CD14-positive monocyte (primary cell): Measurements from ENCODE around the gene SLC43A3. TPM values are rescaled to one million over a fixed set of nuclear protein-coding genes. Genes with fewer than 3 reads are reported as not detected.

Source experiments
- DNase-seq, 3 donors: peaks; one replicate each; pipeline ENCODE4 v3.0.0-alpha.2; 2011 to 2022
- H2AFZ ChIP-seq: 2 replicates; pipeline ENCODE4 v1.6.0; 2012; ENCODE audit warnings: mild to moderate bottlenecking, low read depth, low read length, inconsistent platforms; ENCODE audit not compliant: insufficient read depth, poor library complexity, severe bottlenecking
- H3K27ac ChIP-seq, 2 donors: 1 replicate in 1 of 2; 2 replicates in 1 of 2; pipeline ENCODE4 v1.5.1; 2012 to 2013; ENCODE audit warnings: low read length in 2 of 2, control low read depth in 1 of 2, inconsistent platforms in 1 of 2, low read depth in 1 of 2, mild to moderate bottlenecking in 1 of 2
- H3K27me3 ChIP-seq, 2 donors: one replicate each; pipeline versions ENCODE4 v1.6.0 to v1.6.1; 2011 to 2013; ENCODE audit warnings: low read length in 2 of 2; ENCODE audit not compliant: control insufficient read depth in 2 of 2, insufficient read depth in 2 of 2
- H3K36me3 ChIP-seq, 2 donors: replicated peaks in 1 of 2; 1 replicate in 1 of 2; 2 replicates in 1 of 2; pipeline versions ENCODE4 v1.5.1 to v1.6.1; 2012 to 2013; ENCODE audit warnings: low read length in 2 of 2, control low read depth in 1 of 2, inconsistent platforms in 1 of 2, mild to moderate bottlenecking in 1 of 2; ENCODE audit not compliant: insufficient read depth in 2 of 2, control insufficient read depth in 1 of 2
- H3K4me1 ChIP-seq, 2 donors: 1 replicate in 1 of 2; 2 replicates in 1 of 2; pipeline versions ENCODE4 v1.5.1 to v1.6.1; 2012 to 2013; ENCODE audit warnings: low read length in 2 of 2, control low read depth in 1 of 2, inconsistent platforms in 1 of 2, mild to moderate bottlenecking in 1 of 2, moderate library complexity in 1 of 2; ENCODE audit not compliant: insufficient read depth in 2 of 2, control insufficient read depth in 1 of 2
- H3K4me2 ChIP-seq: replicated peaks from 2 replicates; pipeline ENCODE3; 2012; ENCODE audit warnings: low read length, moderate library complexity, mild to moderate bottlenecking; ENCODE audit not compliant: poor library complexity, severe bottlenecking; ENCODE audit errors: extremely low read depth
- H3K4me3 ChIP-seq, 3 experiments: fragments of 200-600 bp in 1 of 3; sonication (generic) in 1 of 3; replicated peaks in 1 of 3; 1 replicate in 2 of 3; 2 replicates in 1 of 3; pipeline ENCODE4 v1.5.1; 2011 to 2013; ENCODE audit warnings: low read length in 3 of 3, mild to moderate bottlenecking in 3 of 3, control low read depth in 2 of 3, low read depth in 2 of 3, inconsistent platforms in 1 of 3, moderate library complexity in 1 of 3
- H3K79me2 ChIP-seq: 2 replicates; pipeline ENCODE4 v1.6.0; 2012; ENCODE audit warnings: mild to moderate bottlenecking, control low read depth, inconsistent platforms, low read length, moderate library complexity; ENCODE audit not compliant: insufficient read depth
- H3K9ac ChIP-seq: 2 replicates; pipeline ENCODE4 v1.6.0; 2017; ENCODE audit warnings: low read length, mild to moderate bottlenecking; ENCODE audit not compliant: insufficient read depth, poor library complexity, severe bottlenecking
- H3K9me3 ChIP-seq, 2 donors: replicated peaks in 1 of 2; 1 replicate in 1 of 2; 2 replicates in 1 of 2; pipeline versions ENCODE4 v1.5.1 to v1.6.1; 2012 to 2013; ENCODE audit warnings: low read length in 2 of 2, control low read depth in 1 of 2; ENCODE audit not compliant: control insufficient read depth in 1 of 2, insufficient read depth in 1 of 2
- H4K20me1 ChIP-seq: 2 replicates; pipeline ENCODE4 v1.6.0; 2012; ENCODE audit warnings: mild to moderate bottlenecking, low read length, control low read depth, moderate library complexity; ENCODE audit not compliant: insufficient read depth
- H3K27ac Mint-ChIP-seq, 7 donors: one replicate each; pipeline ENCODE4 v1.8.0; 2020; ENCODE audit warnings: mild to moderate bottlenecking in 7 of 7, mixed read lengths in 7 of 7, moderate library complexity in 6 of 7, inconsistent platforms in 2 of 7
- H3K27me3 Mint-ChIP-seq, 3 donors: one replicate each; pipeline ENCODE4 v1.8.0; 2021 to 2022; ENCODE audit warnings: low read depth in 3 of 3, mild to moderate bottlenecking in 3 of 3, mixed read lengths in 3 of 3, moderate library complexity in 3 of 3, inconsistent platforms in 1 of 3
- H3K36me3 Mint-ChIP-seq, 2 donors: one replicate each; pipeline ENCODE4 v1.8.0; 2020; ENCODE audit warnings: mixed read lengths in 2 of 2, inconsistent platforms in 1 of 2, mild to moderate bottlenecking in 1 of 2
- H3K4me1 Mint-ChIP-seq: one replicate; pipeline ENCODE4 v1.8.0; 2020; ENCODE audit warnings: mild to moderate bottlenecking, mixed read lengths
- H3K4me3 Mint-ChIP-seq, 2 donors: one replicate each; pipeline ENCODE4 v1.8.0; 2020; ENCODE audit warnings: mild to moderate bottlenecking in 2 of 2, mixed read lengths in 2 of 2, moderate library complexity in 1 of 2
- H3K9me3 Mint-ChIP-seq, 7 donors: one replicate each; pipeline ENCODE4 v1.8.0; 2020 to 2022; ENCODE audit warnings: mixed read lengths in 7 of 7, mild to moderate bottlenecking in 6 of 7, moderate library complexity in 6 of 7, inconsistent platforms in 2 of 7
- CTCF ChIP-seq: fragments of 200-600 bp; IDR thresholded peaks from one replicate; pipeline ENCODE4 v1.8.0; 2022; ENCODE audit warnings: antibody characterized with exemption, mild to moderate bottlenecking
- WGBS: methylation state at CpG from one replicate; pipeline ENCODE4 v1.1.5; 2013; ENCODE audit warnings: missing lambda C conversion rate; ENCODE audit not compliant: insufficient coverage; 5-methylcytosine and 5-hydroxymethylcytosine counted together
- intact Hi-C, 2 donors: fragments of 100-400 bp; cut with micrococcal nuclease; formaldehyde crosslinking; loops; one replicate each; pipeline versions ENCODE4 v1.15.0 to v1.15.1; 2023
- polyA plus RNA-seq, 3 donors: library from polyadenylated mRNA; depleted of rRNA in 1 of 3; unstranded in 2 of 3; stranded (reverse) in 1 of 3; fragments of 300-500 nt in 2 of 3; fragments of >200 nt in 1 of 3; fragmentation: Illumina TruSeq in 2 of 3; gene quantifications; 1 replicate in 2 of 3; 2 replicates in 1 of 3; pipeline ENCODE4 v1.2.3, GENCODE V29; 2012 to 2021

SLC43A3 gene
- polyA plus RNA-seq, 3 donors = 82.4 to 116 (median 109) TPM

GRCh38 chr11:57387289-57388030, 39.5 kb downstream of the SLC43A3 start:
- H3K79me2 ChIP-seq = no peaks in the 10 kb centered on the region
- Mint-ChIP-seq H3K9me3 (no peaks in the 10 kb centered on the region), H3K36me3 (no peaks in the 10 kb centered on the region), H3K27me3 (peaks cover 0 to 3% (median 2%) of the 10 kb centered on the region in 3 donors), H3K4me1 (peaks cover 14% of the 10 kb centered on the region), H3K27ac (no peak overlapping the region), H3K4me3 (no peak overlapping the region)
- intact Hi-C loops = no loop called here
- 80% methylated on average over 11 of the region's 16 CpGs for WGBS
- H3K36me3 ChIP-seq = no peaks in the 10 kb centered on the region
- TF ChIP-seq CTCF = no peak
- H3K9me3 ChIP-seq = no peaks in the 10 kb centered on the region
- H3K4me3 ChIP-seq = no peak overlapping the region
- H3K27me3 ChIP-seq = no peaks in the 10 kb centered on the region
- H4K20me1 ChIP-seq = no peaks in the 10 kb centered on the region
- DNase-seq = no peak
- H3K4me1 ChIP-seq = peaks cover 0 to 12% of the 10 kb centered on the region in 2 donors
- H3K9ac ChIP-seq = no peak overlapping the region
- no peak overlapping the region for H2AFZ ChIP-seq
- H3K27ac ChIP-seq = no peak overlapping the region
- no peak overlapping the region for H3K4me2 ChIP-seq

GRCh38 chr11:57386178-57386940, 40.6 kb downstream of the SLC43A3 start:
- TF ChIP-seq CTCF = no peak
- intact Hi-C loops = no loop called here
- H3K9me3 ChIP-seq = no peaks in the 10 kb centered on the region
- H3K79me2 ChIP-seq = no peaks in the 10 kb centered on the region
- Mint-ChIP-seq H3K27me3 (peaks cover 0 to 3% (median 2%) of the 10 kb centered on the region in 3 donors), H3K36me3 (no peaks in the 10 kb centered on the region), H3K27ac (no peak overlapping the region), H3K4me1 (peaks cover 6% of the 10 kb centered on the region), H3K9me3 (peaks cover 0 to 1% (median 0%) of the 10 kb centered on the region in 7 donors), H3K4me3 (no peak overlapping the region)
- no peaks in the 10 kb centered on the region for H3K27me3 ChIP-seq
- no peak overlapping the region for H3K4me2 ChIP-seq
- WGBS = 100% methylated on average over 2 of the region's 5 CpGs
- H3K4me3 ChIP-seq = no peak overlapping the region
- H3K36me3 ChIP-seq = no peaks in the 10 kb centered on the region
- no peaks in the 10 kb centered on the region for H4K20me1 ChIP-seq
- H2AFZ ChIP-seq = no peak overlapping the region
- peaks cover 0 to 6% of the 10 kb centered on the region in 2 donors for H3K4me1 ChIP-seq
- DNase-seq = no peak
- no peak overlapping the region for H3K9ac ChIP-seq
- H3K27ac ChIP-seq = no peak overlapping the region
